IMR-90 (cell line): ENCODE results near the gene TRAF6.

ENCODE experiments used
- BHLHE40 ChIP-seq: fragments of 150-350 bp; IDR thresholded peaks from 2 replicates; pipeline ENCODE4 v1.6.1; 2016; ENCODE audit warnings: mild to moderate bottlenecking, low read depth, low read length
- CEBPB ChIP-seq: IDR thresholded peaks from 2 replicates; pipeline ENCODE4 v1.6.1; 2012; ENCODE audit warnings: low read depth, low read length, improper control_type of control experiment
- CTCF ChIP-seq: conservative IDR thresholded peaks from 2 replicates; pipeline ENCODE4 v1.5.1; 2012; ENCODE audit warnings: mild to moderate bottlenecking, low read depth, low read length, improper control_type of control experiment
- MAFK ChIP-seq: IDR thresholded peaks from 2 replicates; pipeline ENCODE4 v1.6.1; 2012; ENCODE audit warnings: low read depth, low read length, improper control_type of control experiment
- POLR2A ChIP-seq: IDR thresholded peaks from 2 replicates; pipeline ENCODE4 v1.6.1; 2012; ENCODE audit warnings: mild to moderate bottlenecking, low read depth, low read length
- RAD21 ChIP-seq: IDR thresholded peaks from 2 replicates; pipeline ENCODE4 v1.6.1; 2012; ENCODE audit warnings: low read length, improper control_type of control experiment

GRCh38 chr11:36532941-36533601 lies 23.0 kb upstream of the TRAF6 start:
- TF ChIP-seq CTCF = no peak
- no peak for TF ChIP-seq CEBPB
- no peak for TF ChIP-seq RAD21
- TF ChIP-seq POLR2A = no peak
- no peak for TF ChIP-seq MAFK
- no peak for TF ChIP-seq BHLHE40
